GM12864 (cell line): ENCODE results near the gene KIF18A.

Experiments
- DNase-seq: peaks from one replicate; pipeline ENCODE4 v3.0.0-alpha.2; 2011; ENCODE audit warnings: low read depth
- H3K4me3 ChIP-seq: 2 replicates; pipeline ENCODE4 v1.5.1; 2011; ENCODE audit warnings: mild to moderate bottlenecking, low read depth, low read length, control low read depth
- CTCF ChIP-seq: IDR thresholded peaks from 2 replicates; pipeline ENCODE4 v1.5.1; 2011; ENCODE audit warnings: low read depth, mild to moderate bottlenecking, moderate library complexity, low read length, control low read depth, inconsistent platforms; ENCODE audit errors: missing control alignments

KIF18A gene

DNA sequence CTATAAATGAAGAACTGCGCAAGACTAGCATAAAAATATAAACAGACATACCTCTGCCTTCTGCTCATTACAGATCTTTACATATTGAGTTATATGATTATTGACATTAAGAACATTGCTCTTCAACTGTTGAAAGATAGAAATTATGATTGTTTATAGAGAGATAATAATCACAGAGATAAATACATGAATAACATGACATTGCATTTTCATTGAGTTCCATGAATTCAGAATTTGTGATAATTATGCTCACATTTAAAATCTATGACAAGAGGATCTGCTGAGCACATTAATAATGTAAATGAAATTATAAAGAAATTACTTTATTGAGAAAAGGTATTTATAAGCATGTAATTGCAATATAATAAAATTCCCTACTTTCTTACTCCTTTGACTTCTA is 24.8 kb downstream of the KIF18A start:
- no peak for DNase-seq
- no peak overlapping the region for H3K4me3 ChIP-seq
- TF ChIP-seq CTCF = no peak

DNA sequence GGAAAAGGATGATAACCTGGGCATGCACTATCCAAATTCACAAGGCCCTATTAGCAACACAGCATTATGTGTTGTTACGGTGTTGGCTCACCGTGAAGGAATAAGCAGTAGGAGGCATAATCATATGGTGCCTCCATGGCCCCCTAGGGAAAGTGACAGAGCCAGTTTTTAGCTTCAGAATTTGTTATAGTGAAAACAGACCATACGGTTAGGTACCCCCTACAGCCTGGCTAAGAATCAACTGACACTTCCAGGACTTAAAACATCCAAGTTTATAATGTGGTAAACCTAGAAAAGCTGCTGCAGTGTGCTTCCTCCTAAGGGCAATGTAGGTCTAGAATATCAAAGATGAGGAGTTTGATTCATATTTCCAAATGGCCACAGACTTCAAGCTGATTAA is 30.4 kb downstream of the KIF18A start:
- DNase-seq = no peak
- H3K4me3 ChIP-seq = no peak overlapping the region
- no peak for TF ChIP-seq CTCF

DNA sequence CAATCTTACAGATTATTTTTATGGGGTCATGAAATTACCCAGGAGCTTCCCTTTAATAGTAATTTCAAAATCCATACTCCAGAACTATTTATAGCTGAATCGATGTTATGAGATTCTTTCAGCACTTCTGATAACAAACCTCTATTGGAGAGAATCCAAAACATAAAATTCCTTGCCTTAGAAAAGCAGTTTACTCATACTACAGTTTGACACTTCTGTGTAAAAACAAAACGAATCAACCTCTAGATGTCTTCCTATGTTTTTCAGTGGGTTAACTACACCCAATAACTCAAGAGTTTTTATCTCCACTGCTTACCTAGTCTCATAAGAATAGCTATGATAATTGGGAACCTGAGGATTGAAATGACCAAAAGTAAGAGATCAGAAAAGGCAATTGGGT is 35.6 kb downstream of the KIF18A start:
- DNase-seq = no peak
- H3K4me3 ChIP-seq = no peak overlapping the region
- TF ChIP-seq CTCF = no peak

- TF ChIP-seq CTCF = no peak
- H3K4me3 ChIP-seq = no peak overlapping the region
- DNase-seq = no peak
Observed at GRCh38 chr11:28071305-28071704, 36.7 kb downstream of the KIF18A start.

- H3K4me3 ChIP-seq = no peak overlapping the region
- TF ChIP-seq CTCF = no peak
- no peak for DNase-seq
Observed at GRCh38 chr11:28058333-28058732, 49.6 kb downstream of the KIF18A start.

- no peak overlapping the region for H3K4me3 ChIP-seq
- DNase-seq = no peak
- TF ChIP-seq CTCF = no peak
Observed at GRCh38 chr11:28054821-28055220, 53.1 kb downstream of the KIF18A start.

GRCh38 chr11:28049338-28050216 is 58.4 kb downstream of the KIF18A start:
- no peak for TF ChIP-seq CTCF
- H3K4me3 ChIP-seq = no peak overlapping the region
- DNase-seq = no peak
